Measurements from ENCODE around the gene SFRP2. TPM values are rescaled to one million over a fixed set of nuclear protein-coding genes. Genes with fewer than 3 reads are reported as not detected.

Gene SFRP2
- total RNA-seq, 2 donors from 2014 or later, result not detected

GRCh38 chr4:153789741-153790499, 1.0 kb upstream of the SFRP2 start:
- H3K27me3 Mint-ChIP-seq, result peaks cover 76% of the 10 kb centered on the region
- no peaks in the 10 kb centered on the region for H3K9me3 Mint-ChIP-seq
- ATAC-seq (replicated peaks), result no peak
- H3K36me3 Mint-ChIP-seq (ENCODE audit: low read depth), result peaks cover 5% of the 10 kb centered on the region
- H3K27ac Mint-ChIP-seq, result no peak overlapping the region
- H3K4me3 Mint-ChIP-seq, result peak overlapping the region; percentile 15
- H3K4me1 Mint-ChIP-seq, result peaks cover 15% of the 10 kb centered on the region

- Mint-ChIP-seq H3K9me3 (no peaks in the 10 kb centered on the region), H3K4me3 (peak overlapping the region; percentile 57), H3K4me1 (peaks cover 15% of the 10 kb centered on the region), H3K27ac (no peak overlapping the region), H3K36me3 (ENCODE audit: low read depth) (peaks cover 5% of the 10 kb centered on the region), H3K27me3 (peaks cover 74% of the 10 kb centered on the region)
- no peak for ATAC-seq (replicated peaks)
These were observed 851 bp downstream of the SFRP2 start for GRCh38 chr4:153788051-153788412.

- ATAC-seq (replicated peaks), result no peak
- peaks cover 5% of the 10 kb centered on the region for H3K36me3 Mint-ChIP-seq (ENCODE audit: low read depth)
- H3K27ac Mint-ChIP-seq, result no peak overlapping the region
- H3K4me1 Mint-ChIP-seq, result peaks cover 12% of the 10 kb centered on the region
- no peaks in the 10 kb centered on the region for H3K9me3 Mint-ChIP-seq
- peaks cover 74% of the 10 kb centered on the region for H3K27me3 Mint-ChIP-seq
- peak overlapping the region; percentile 57 for H3K4me3 Mint-ChIP-seq
These were observed 1.3 kb downstream of the SFRP2 start for GRCh38 chr4:153787575-153787974.

- Mint-ChIP-seq H3K36me3 (ENCODE audit: low read depth) (peaks cover 5% of the 10 kb centered on the region), H3K27ac (no peak overlapping the region)
- no peak for ATAC-seq (replicated peaks)
These were observed 1.8 kb downstream of the SFRP2 start for GRCh38 chr4:153787061-153787560.

GRCh38 chr4:153785910-153786721, 2.8 kb downstream of the SFRP2 start:
- H3K4me3 Mint-ChIP-seq, result no peak overlapping the region
- H3K36me3 Mint-ChIP-seq (ENCODE audit: low read depth), result peaks cover 1% of the 10 kb centered on the region
- peaks cover 8% of the 10 kb centered on the region for H3K4me1 Mint-ChIP-seq
- peaks cover 73% of the 10 kb centered on the region for H3K27me3 Mint-ChIP-seq
- no peak for ATAC-seq (replicated peaks)
- no peak overlapping the region for H3K27ac Mint-ChIP-seq
- no peaks in the 10 kb centered on the region for H3K9me3 Mint-ChIP-seq

More at GRCh38 chr4:153787061-153787560, 1.8 kb downstream of the SFRP2 start:
- Mint-ChIP-seq H3K4me1 (peaks cover 11% of the 10 kb centered on the region), H3K27me3 (peaks cover 75% of the 10 kb centered on the region), H3K4me3 (no peak overlapping the region), H3K9me3 (no peaks in the 10 kb centered on the region)

- Mint-ChIP-seq H3K27me3 (peaks cover 68% of the 10 kb centered on the region), H3K4me1 (peaks cover 8% of the 10 kb centered on the region), H3K9me3 (no peaks in the 10 kb centered on the region), H3K4me3 (no peak overlapping the region), H3K27ac (no peak overlapping the region), H3K36me3 (ENCODE audit: low read depth) (no peaks in the 10 kb centered on the region)
- ATAC-seq (replicated peaks), result no peak
These were observed 4.7 kb downstream of the SFRP2 start for GRCh38 chr4:153784166-153784699.

- H3K9me3 Mint-ChIP-seq, result no peaks in the 10 kb centered on the region
- no peak overlapping the region for H3K27ac Mint-ChIP-seq
- H3K4me1 Mint-ChIP-seq, result no peaks in the 10 kb centered on the region
- no peak overlapping the region for H3K4me3 Mint-ChIP-seq
- H3K27me3 Mint-ChIP-seq, result peaks cover 63% of the 10 kb centered on the region
- no peak for ATAC-seq (replicated peaks)
- no peaks in the 10 kb centered on the region for H3K36me3 Mint-ChIP-seq (ENCODE audit: low read depth)
These were observed 6.3 kb downstream of the SFRP2 start for GRCh38 chr4:153782581-153782980.

GRCh38 chr4:153781717-153782416, 7.0 kb downstream of the SFRP2 start:
- Mint-ChIP-seq H3K27me3 (peaks cover 57% of the 10 kb centered on the region), H3K36me3 (ENCODE audit: low read depth) (no peaks in the 10 kb centered on the region)

GRCh38 chr4:153781280-153781679, 7.6 kb downstream of the SFRP2 start:
- H3K4me1 Mint-ChIP-seq, result no peaks in the 10 kb centered on the region
- H3K36me3 Mint-ChIP-seq (ENCODE audit: low read depth), result no peaks in the 10 kb centered on the region
- no peaks in the 10 kb centered on the region for H3K9me3 Mint-ChIP-seq
- no peak overlapping the region for H3K4me3 Mint-ChIP-seq
- H3K27ac Mint-ChIP-seq, result no peak overlapping the region
- ATAC-seq (replicated peaks), result no peak
- peaks cover 57% of the 10 kb centered on the region for H3K27me3 Mint-ChIP-seq

More at GRCh38 chr4:153781717-153782416, 7.0 kb downstream of the SFRP2 start:
- Mint-ChIP-seq H3K4me1 (no peaks in the 10 kb centered on the region), H3K4me3 (no peak overlapping the region), H3K9me3 (no peaks in the 10 kb centered on the region), H3K27ac (no peak overlapping the region)
- no peak for ATAC-seq (replicated peaks)

- no peaks in the 10 kb centered on the region for H3K36me3 Mint-ChIP-seq (ENCODE audit: low read depth)
- no peaks in the 10 kb centered on the region for H3K4me1 Mint-ChIP-seq
- H3K4me3 Mint-ChIP-seq, result no peak overlapping the region
- no peaks in the 10 kb centered on the region for H3K9me3 Mint-ChIP-seq
- no peak overlapping the region for H3K27ac Mint-ChIP-seq
- ATAC-seq (replicated peaks), result no peak
- peaks cover 57% of the 10 kb centered on the region for H3K27me3 Mint-ChIP-seq
These were observed 8.0 kb downstream of the SFRP2 start for GRCh38 chr4:153780876-153781275.

GRCh38 chr4:153780221-153780620, 8.7 kb downstream of the SFRP2 start:
- H3K36me3 Mint-ChIP-seq (ENCODE audit: low read depth), result no peaks in the 10 kb centered on the region
- H3K4me1 Mint-ChIP-seq, result no peaks in the 10 kb centered on the region
- H3K27ac Mint-ChIP-seq, result no peak overlapping the region
- no peak overlapping the region for H3K4me3 Mint-ChIP-seq
- no peak for ATAC-seq (replicated peaks)
- no peaks in the 10 kb centered on the region for H3K9me3 Mint-ChIP-seq
- H3K27me3 Mint-ChIP-seq, result peaks cover 57% of the 10 kb centered on the region

GRCh38 chr4:153778383-153778782, 10.5 kb downstream of the SFRP2 start:
- no peak overlapping the region for H3K27ac Mint-ChIP-seq
- H3K4me3 Mint-ChIP-seq, result no peak overlapping the region
- H3K27me3 Mint-ChIP-seq, result peaks cover 50% of the 10 kb centered on the region
- H3K9me3 Mint-ChIP-seq, result no peaks in the 10 kb centered on the region
- no peaks in the 10 kb centered on the region for H3K36me3 Mint-ChIP-seq (ENCODE audit: low read depth)
- ATAC-seq (replicated peaks), result no peak
- no peaks in the 10 kb centered on the region for H3K4me1 Mint-ChIP-seq

- H3K4me1 Mint-ChIP-seq, result no peaks in the 10 kb centered on the region
- H3K9me3 Mint-ChIP-seq, result no peaks in the 10 kb centered on the region
- H3K36me3 Mint-ChIP-seq (ENCODE audit: low read depth), result no peaks in the 10 kb centered on the region
- peaks cover 48% of the 10 kb centered on the region for H3K27me3 Mint-ChIP-seq
- no peak overlapping the region for H3K27ac Mint-ChIP-seq
- no peak overlapping the region for H3K4me3 Mint-ChIP-seq
- no peak for ATAC-seq (replicated peaks)
These were observed 11.5 kb downstream of the SFRP2 start for GRCh38 chr4:153777421-153777820.

GRCh38 chr4:153776601-153777000, 12.3 kb downstream of the SFRP2 start:
- Mint-ChIP-seq H3K27me3 (peaks cover 43% of the 10 kb centered on the region), H3K27ac (no peak overlapping the region), H3K36me3 (ENCODE audit: low read depth) (no peaks in the 10 kb centered on the region), H3K9me3 (peaks cover 3% of the 10 kb centered on the region), H3K4me1 (no peaks in the 10 kb centered on the region), H3K4me3 (no peak overlapping the region)
- ATAC-seq (replicated peaks), result no peak
